ENCODE results near the gene SORBS1.

DNA sequence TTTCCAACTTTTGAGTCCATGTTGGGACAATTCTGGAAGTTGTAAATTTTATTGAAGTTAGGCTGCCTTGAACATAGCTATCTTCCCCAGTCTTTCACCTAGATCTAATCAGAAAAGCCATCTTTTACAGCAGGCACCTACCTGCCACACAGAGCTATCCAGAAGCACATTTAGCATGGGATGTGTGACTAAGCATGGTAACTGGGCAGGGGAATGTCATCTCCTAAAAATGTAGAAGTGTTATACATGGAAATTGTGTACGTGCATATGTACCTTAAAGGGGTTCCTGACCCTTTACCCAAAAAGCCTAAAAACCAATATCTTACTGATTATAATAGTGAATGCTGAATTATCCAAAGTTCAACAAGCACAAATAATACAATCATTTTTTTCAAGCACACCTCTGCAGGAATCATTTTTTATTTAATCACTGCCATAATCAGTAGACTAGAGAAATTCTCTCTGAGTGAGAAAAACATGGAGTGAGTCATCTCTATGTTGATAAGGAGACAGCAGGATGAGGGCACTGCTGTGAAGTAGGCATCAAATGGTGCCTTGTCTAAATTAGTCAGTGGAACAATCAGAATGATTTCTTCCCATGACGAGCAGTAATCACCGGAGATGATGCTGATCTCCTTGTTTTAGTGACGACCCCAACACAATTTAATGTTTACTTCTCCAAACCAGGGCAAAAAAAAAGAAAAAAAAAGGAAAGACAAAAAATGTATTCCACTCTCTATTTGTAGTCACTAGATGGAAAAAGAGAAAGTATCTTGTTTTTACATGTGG lies 75.9 kb downstream of the SORBS1 start:
- TF ChIP-seq, protein P1, sequence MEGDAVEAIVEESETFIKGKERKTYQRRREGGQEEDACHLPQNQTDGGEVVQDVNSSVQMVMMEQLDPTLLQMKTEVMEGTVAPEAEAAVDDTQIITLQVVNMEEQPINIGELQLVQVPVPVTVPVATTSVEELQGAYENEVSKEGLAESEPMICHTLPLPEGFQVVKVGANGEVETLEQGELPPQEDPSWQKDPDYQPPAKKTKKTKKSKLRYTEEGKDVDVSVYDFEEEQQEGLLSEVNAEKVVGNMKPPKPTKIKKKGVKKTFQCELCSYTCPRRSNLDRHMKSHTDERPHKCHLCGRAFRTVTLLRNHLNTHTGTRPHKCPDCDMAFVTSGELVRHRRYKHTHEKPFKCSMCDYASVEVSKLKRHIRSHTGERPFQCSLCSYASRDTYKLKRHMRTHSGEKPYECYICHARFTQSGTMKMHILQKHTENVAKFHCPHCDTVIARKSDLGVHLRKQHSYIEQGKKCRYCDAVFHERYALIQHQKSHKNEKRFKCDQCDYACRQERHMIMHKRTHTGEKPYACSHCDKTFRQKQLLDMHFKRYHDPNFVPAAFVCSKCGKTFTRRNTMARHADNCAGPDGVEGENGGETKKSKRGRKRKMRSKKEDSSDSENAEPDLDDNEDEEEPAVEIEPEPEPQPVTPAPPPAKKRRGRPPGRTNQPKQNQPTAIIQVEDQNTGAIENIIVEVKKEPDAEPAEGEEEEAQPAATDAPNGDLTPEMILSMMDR (IDR thresholded peaks at IDR 0.05) = no peak
- no peak for TF ChIP-seq POLR2A (IDR thresholded peaks at IDR 0.05)

All from body of pancreas (tissue), 4 donors.